GM19099 (cell line): Measurements from ENCODE around the gene RNF214.

Experiments used
- POLR2A ChIP-seq: IDR thresholded peaks from 3 replicates; pipeline ENCODE4 v1.6.1; 2011; ENCODE audit warnings: low read depth; ENCODE audit not compliant: insufficient read length; ENCODE audit errors: extremely low read depth

RNF214 gene

DNA sequence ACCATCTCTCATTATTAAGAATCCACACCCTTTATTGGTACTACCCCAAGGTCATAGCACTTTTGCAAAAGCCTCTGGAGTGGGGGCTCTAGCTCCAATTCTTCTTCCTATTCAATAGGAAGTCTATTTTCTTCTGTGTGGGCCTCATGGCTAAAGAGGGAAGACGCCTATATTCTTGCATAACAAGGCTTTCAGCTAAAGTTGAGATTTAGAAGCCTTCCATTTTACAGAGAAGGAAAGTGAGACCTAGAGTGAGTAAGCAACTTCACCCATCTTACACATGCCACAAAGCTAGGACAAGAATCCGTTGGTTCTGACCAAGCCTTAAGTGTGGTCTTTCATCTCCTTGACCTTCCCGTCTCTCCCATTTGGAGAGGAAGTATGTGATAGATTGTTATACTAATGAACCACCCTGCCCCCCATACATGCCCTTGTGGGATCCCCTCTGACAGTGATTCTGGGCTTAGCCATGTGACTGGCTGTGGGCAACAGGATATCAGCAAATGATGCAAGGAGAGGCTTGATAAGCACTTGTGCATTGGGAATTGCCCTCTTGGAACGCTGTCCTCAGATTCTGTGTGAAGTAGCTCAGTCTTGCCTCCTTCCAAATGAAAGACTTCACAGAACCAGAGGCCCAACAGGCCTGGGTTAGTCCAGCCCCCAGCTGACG, 71.3 kb downstream of the RNF214 start:
- no peak for TF ChIP-seq POLR2A

DNA sequence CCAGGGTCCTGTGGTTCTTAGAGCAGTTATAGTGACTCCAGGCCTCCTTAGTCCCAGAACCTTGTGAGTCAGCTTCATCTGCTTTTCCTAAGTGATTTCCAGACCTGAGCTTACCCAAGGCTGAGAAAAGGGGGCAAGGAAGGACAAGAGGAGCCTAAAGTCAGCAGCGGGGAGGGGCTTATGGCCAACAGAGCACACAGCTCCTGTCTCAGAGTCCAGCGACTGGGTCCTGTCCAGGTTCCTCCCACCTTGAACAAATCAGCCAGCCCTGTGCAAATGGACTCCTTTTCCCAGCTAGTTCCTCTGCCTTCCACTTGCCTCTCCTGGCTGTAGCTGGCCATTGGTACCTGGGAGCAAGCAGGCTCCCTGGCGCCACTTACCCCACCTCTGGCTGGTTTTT, 72.7 kb downstream of the RNF214 start:
- TF ChIP-seq POLR2A = no peak

DNA sequence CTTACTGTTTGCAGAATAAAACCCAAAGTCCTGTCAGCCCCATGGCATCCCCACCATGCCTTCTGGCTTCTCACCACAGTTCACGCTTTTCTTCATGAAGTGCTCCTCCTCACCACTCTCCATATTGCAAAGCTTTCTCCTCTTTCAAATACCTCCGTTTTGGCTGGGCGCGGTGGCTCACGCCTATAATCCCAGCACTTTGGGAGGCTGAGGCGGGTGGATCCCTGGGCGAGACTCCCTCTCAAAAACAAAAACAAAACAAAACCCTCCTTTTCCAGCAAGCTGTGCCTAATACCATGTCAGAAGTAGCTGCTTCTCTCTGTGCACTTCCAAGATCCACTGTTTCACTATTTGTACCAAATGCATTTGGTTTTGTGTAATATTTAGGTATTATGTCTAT, 76.8 kb downstream of the RNF214 start:
- no peak for TF ChIP-seq POLR2A

DNA sequence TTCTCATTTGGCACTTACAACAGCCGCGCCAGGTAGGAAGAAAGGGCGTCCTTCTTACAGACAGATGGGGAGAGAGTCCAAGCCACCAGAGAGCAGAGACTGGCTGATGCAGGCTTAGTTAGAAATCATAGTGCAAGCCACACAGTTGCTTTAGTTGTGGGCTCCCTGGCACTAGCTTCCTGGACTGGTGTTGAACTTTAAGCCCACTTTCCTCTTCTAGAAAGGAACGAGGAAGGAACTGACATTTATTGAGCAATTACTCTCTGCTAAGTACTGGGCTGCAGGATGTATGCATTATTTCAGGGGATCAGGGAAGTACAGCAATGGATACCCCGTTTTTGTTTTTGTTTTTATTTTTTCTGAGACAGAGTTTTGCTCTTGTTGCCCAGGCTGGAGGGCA, 80.6 kb downstream of the RNF214 start:
- TF ChIP-seq POLR2A = no peak

DNA sequence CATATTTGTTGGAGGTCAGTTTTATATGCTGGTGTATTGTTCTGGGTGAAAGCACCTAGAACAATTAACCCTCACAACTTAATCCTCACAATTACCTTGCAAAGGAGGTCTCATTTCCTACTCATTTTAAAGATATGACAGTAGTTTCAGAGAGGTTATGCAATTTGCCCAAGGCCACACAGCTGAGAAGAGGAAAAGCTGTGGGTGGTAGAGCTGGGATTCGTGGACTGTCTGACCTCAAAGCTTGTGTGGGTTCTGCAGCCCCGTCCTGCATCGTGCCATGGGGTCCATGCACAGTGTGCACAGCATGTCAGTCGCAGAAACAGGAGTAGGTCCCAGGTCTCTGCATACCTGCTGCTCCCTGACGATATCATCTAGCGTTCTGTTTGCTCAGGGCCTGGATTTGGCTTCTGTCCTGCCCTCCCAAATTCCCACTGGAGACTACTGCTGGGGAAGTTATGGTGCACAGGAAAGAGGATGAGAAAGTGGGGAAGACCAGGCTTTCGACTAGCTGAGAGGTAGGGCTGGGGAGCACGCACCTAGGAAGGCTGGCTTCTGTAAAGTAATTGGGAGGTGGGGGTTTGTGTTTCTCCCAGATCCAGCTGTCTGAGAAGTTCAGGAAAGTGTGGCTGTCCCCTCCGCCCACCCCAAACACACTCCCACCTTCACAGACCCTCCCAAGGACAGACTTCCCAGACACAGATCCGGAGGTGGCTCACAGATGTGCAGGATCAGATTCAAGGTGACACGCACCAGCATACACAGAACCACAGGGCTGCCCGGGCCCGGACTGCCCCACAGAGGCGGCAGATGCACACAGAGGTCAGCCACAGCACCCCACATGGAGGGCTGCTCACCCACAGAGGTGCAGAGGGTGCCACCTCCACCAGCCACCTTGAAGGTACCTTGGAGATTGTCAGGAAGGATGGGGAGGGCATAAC, 81.6 kb downstream of the RNF214 start:
- TF ChIP-seq POLR2A = no peak

DNA sequence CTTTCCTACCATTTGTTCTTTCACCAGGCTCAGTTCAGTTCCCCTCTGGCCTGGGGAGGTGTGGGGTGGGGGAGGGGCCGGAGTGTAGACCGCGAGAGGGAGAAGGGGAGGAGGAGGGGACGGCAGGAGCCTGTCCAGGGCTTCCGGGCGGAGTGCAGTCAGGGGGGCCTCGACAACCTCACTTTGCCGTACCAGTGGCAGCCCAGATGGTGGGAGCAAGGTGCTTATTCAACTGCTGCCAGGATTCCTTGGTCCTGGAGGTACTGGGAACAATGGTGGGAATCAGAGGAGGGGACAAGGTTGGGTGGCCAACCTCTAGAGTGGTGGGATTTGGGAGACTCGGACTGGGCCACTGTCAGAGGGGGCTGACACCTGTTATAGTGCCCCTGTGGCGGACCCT, 82.4 kb downstream of the RNF214 start:
- no peak for TF ChIP-seq POLR2A

DNA sequence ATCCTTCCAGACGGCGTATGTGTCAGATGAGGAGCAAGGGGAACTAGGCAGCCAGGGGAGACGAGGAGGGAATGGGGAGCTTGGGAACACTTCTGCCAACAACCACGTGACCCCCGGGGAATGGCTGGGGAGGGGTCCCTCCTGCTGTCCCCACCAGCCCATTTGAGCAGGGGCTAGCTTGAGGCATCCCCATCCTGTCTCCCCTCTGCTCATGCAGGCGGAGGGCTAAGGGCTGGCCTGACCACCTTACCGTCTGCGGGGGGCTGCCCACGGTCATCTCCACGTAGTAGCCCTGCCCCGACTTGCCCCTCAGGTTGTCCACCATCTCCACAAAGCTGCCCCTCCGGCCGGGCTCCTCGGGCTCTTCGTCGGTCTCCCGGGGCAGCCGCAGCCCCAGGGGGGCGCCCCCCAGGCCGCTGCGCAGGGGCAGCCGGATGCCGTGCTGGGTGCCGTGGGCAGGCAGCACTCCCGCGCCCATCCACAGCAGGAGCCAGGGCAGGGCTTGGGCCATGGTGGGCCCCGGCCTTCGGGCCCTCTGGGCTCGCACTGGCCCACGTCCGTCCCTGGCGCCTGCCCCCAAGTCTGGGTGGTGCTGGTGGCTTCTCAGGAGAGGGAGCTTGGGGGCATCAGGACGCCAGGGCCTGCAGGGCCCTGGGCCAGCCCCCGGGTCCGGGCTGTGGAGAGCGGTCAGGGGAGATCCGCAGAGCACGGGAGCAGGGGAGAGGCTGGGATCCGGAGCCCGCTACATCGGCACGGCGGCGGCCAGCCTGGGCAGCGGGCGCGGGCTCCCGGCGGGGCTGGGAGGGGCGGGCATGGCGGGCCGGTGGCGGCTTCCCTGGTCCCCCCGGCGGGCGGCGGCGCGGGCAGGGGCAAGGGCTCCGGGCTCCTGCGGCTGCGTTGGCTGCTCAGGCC, 83.1 kb downstream of the RNF214 start:
- no peak for TF ChIP-seq POLR2A

DNA sequence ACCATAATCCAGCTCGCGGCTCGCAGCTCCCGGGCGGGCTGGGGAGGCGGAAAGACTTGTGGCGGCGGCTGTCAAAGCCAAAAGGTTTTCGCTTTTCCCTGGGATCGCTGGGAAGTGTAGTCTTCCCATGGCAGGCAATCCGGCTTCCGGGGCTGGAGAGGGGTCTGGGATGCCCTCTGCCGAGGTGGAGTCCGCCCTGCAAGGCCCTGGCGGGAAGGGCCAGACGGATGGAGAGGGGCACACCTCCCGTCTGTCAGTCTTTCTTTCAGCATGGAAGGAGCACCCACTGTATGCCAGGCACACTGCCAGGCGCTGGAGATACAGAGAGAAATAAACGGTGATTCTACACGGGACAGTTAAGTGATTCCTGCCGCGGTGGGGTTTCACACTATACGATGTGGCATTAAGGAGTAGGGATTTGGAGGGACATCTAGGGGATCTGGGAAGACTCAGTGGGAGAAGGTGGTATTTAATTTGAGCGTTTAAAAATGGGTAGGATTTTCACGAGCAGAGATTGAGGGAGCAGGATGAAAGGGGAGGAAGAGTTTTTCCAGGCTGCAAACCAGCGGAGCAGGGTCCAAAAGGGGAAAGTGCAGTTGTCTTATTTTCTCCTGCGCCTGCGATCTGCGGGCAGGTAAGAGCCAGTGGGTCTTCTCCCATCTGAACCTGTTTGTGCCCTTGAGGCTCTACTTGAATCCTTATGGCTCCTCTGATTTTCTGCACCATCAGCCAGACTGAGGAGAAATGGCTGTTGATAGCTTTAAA, 83.9 kb downstream of the RNF214 start, which contains the start of gene BACE1:
BACE1 (minus strand) TSS at position 60 of the 765 bp plus-strand sequence. CDS start 461 bp downstream, outside the sequence.
- TF ChIP-seq POLR2A = no peak

DNA sequence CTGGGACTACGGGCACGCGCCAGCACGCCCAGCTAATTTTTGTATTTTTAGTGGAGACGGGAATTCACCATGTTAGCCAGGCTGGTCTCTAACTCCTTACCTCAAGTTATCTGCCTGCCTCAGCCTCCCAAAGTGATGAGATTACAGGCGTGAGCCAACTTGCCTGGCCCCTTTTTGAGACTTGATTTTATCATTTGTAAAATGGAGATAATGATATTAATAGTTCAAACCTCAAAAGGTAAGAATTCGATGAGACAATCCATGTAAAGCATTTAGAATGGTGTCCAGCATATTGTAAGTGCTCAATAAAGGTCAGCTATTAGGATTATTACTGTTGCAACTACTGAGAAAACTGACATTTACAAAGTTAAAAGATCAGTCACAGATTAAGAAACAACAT, 86.3 kb downstream of the RNF214 start:
- TF ChIP-seq POLR2A = no peak

DNA sequence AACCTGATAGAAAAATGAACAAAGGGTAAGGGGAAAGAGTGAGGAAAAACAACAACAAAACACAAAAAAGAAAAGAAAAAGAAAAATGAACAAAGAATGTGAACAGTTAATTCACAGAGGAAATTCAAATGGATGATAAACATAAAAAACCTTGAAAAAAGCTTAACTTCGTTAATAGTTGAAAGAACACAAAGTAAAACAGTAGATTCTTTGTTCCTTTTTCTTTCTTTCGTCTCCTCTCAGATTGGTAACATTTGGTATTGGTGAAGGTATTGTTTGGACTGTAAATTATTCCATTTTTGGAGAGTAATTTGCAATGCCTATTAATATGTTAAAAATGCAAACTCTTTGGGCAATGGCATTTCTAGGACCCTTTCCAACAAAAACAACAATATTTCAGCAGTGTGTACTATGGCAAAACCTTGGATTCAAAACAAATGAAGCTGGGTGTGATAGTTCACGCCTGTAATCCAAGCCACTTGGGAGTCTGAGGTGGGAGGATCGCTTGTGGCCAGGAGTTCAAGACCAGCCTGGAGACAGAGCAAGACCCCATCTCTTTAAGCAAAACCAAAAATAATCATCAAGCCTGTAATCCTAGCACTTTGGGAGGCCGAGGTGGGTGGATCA, 86.9 kb downstream of the RNF214 start:
- TF ChIP-seq POLR2A = no peak

DNA sequence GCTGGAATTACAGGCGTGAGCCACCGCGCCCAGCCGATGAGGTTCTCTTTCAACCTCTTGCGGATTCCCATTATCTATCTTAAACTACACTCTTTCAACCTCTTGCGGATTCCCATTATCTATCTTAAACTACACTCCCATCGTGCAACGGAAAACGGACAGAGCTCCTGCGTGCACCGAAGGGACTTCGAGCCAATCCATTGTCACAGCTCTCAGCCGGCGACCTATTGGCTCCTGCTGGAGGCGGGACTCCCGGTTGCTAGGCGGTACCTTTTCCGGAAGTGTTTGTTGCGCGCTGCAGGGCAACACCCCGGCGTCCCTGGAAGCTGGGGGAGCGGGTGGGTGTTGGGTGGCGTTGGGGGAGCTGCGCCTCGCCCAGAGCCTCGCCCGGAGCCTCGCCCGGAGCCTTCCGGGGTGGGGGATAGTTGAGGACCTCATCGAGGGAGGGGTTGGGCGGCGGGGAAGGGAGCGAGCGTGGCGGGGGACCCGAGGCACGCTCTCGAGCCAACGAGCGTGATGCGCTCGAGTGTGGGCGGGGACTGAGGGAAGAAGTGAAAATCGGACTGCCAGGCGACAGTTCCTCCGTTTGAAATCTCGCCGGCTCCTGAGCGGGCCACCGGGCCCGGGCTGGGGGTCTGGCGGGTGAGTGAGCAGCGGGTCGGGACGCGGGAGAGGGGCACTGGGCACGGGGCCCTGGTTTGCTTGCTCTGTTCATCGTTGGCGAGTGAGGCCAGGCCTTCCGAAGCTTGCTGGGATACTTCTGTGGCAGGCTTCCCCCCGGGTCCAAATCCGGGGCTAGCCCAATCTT, 95.3 kb downstream of the RNF214 start, which contains the start of gene CEP164:
CEP164 (plus strand) TSS at position 288 of the 808 bp plus-strand sequence. CDS start 10,733 bp downstream, outside the sequence.
- peak; percentile 89 for TF ChIP-seq POLR2A

DNA sequence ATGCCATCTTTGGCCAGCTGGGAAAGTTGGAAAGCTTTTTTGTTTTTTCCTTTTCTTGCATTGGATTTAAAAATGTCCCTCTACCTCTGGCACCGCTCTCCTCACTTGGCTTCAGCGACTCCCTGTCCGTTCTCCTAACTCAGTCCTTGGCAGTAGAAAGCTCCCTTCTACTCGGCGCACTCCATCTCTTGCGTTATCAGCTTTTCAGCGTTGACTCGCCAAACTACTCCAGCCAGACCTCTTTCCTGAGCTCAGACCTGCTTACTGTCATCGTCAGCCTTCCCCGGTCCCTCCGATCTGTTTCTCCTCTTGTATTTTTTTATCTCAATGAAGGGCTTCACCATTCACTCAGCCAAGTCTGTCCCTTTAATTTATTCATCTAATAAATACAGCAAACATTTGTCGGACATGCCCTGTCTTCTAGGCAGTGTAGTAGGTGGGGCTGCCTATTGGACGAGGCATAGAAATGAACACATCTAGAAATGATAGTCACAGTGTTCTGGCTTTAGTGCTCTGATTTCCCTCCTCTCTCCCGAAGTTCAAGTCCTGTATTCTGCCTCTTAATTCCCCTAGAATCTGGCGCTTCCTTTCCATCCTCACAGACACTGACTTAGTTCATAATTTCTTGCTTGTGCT, 96.0 kb downstream of the RNF214 start:
- no peak for TF ChIP-seq POLR2A
